Neural cell (in vitro differentiated cells): ENCODE data around the gene CREBL2. TPM values are rescaled to one million over a fixed set of nuclear protein-coding genes. Genes with fewer than 3 reads are reported as not detected.
"Not testable (repeated sequence)": the region's sequence is repeated elsewhere in the genome, so short reads cannot be mapped to it uniquely, and the experiment has no call there.

Source experiments
- H2AFZ ChIP-seq: fragments of 200-600, 300-800 bp; sonication (generic), shearing (Covaris generic); 2 replicates; pipeline ENCODE4 v1.6.0; 2014; ENCODE audit warnings: low read depth, mild to moderate bottlenecking, antibody characterized with exemption, low read length, moderate library complexity
- H3F3A ChIP-seq: fragments of 200-600 bp; shearing (Covaris generic); 2 replicates; pipeline ENCODE4 v1.6.1; 2016; ENCODE audit warnings: mild to moderate bottlenecking, moderate library complexity, mixed read lengths, antibody characterized with exemption, low read length; ENCODE audit not compliant: insufficient read depth, poor library complexity, severe bottlenecking
- H3K27ac ChIP-seq: fragments of 200-600, 300-800 bp; sonication (generic), shearing (Covaris generic); 2 replicates; pipeline ENCODE4 v1.5.1; 2014; ENCODE audit warnings: mild to moderate bottlenecking, low read length, moderate library complexity
- H3K27me3 ChIP-seq: fragments of 300-800, 200-600 bp; sonication (generic), shearing (Covaris generic); 2 replicates; pipeline ENCODE4 v1.6.0; 2014; ENCODE audit warnings: mild to moderate bottlenecking, low read depth, low read length, moderate library complexity; ENCODE audit not compliant: insufficient read depth
- H3K36me3 ChIP-seq: fragments of 300-800, 200-600 bp; sonication (generic), shearing (Covaris generic); 2 replicates; pipeline ENCODE4 v1.5.1; 2014; ENCODE audit warnings: mild to moderate bottlenecking, antibody characterized with exemption, low read length, moderate library complexity; ENCODE audit not compliant: insufficient read depth
- H3K4me2 ChIP-seq: fragments of 300-800, 200-600 bp; sonication (generic), shearing (Covaris generic); 2 replicates; pipeline ENCODE4 v1.6.0; 2014; ENCODE audit warnings: mild to moderate bottlenecking, low read length
- H3K4me3 ChIP-seq: fragments of 300-800, 200-600 bp; sonication (generic), shearing (Covaris generic); 2 replicates; pipeline ENCODE4 v1.5.1; 2014; ENCODE audit warnings: mild to moderate bottlenecking, low read length, moderate library complexity
- H3K79me2 ChIP-seq: fragments of 200-600 bp; shearing (Covaris generic); replicated peaks from 2 replicates; pipeline ENCODE4 v1.6.0; 2014; ENCODE audit warnings: mild to moderate bottlenecking, low read length, moderate library complexity; ENCODE audit not compliant: insufficient read depth
- H3K9ac ChIP-seq: fragments of 300-800, 200-600 bp; sonication (generic), shearing (Covaris generic); 2 replicates; pipeline ENCODE4 v1.6.1; 2016; ENCODE audit warnings: mild to moderate bottlenecking, low read length, mixed read lengths
- H3K9me2 ChIP-seq: fragments of 200-600 bp; shearing (Covaris generic); 2 replicates; pipeline ENCODE4 v1.6.1; 2016; ENCODE audit warnings: mild to moderate bottlenecking, low read length, mixed read lengths; ENCODE audit not compliant: insufficient read depth
- H3K9me3 ChIP-seq: fragments of 200-600, 300-800 bp; sonication (generic), shearing (Covaris generic); 2 replicates; pipeline ENCODE4 v1.6.1; 2016; ENCODE audit warnings: mild to moderate bottlenecking, mixed run types, low read length, moderate library complexity, mixed read lengths
- H4K20me1 ChIP-seq: fragments of 200-600 bp; shearing (Covaris generic); 2 replicates; pipeline ENCODE4 v1.6.1; 2016; ENCODE audit warnings: mild to moderate bottlenecking, mixed run types; ENCODE audit not compliant: insufficient read depth
- EZH2 ChIP-seq: fragments of 200-600, 300-800 bp; shearing (Covaris generic), sonication (generic); IDR thresholded peaks from 2 replicates; pipeline ENCODE4 v1.6.1; 2014; ENCODE audit warnings: antibody characterized with exemption, low read length, borderline replicate concordance, mild to moderate bottlenecking; ENCODE audit not compliant: insufficient read depth, poor library complexity, severe bottlenecking
- MXI1 ChIP-seq: fragments of 450-650 bp; conservative IDR thresholded peaks from 2 replicates; pipeline ENCODE4 v1.6.1; 2014; ENCODE audit warnings: antibody characterized with exemption, mild to moderate bottlenecking; ENCODE audit not compliant: poor library complexity, severe bottlenecking
- POLR2AphosphoS5 ChIP-seq: IDR thresholded peaks from 2 replicates; pipeline ENCODE4 v1.6.1; 2012
- RAD21 ChIP-seq: fragments of 450-650 bp; conservative IDR thresholded peaks from 2 replicates; pipeline ENCODE4 v1.6.1; 2014; ENCODE audit warnings: antibody characterized with exemption, mild to moderate bottlenecking, moderate library complexity
- SMC3 ChIP-seq: fragments of 450-650 bp; conservative IDR thresholded peaks from 2 replicates; pipeline ENCODE4 v1.6.1; 2014; ENCODE audit warnings: antibody characterized with exemption, mild to moderate bottlenecking, moderate library complexity; ENCODE audit not compliant: poor library complexity
- TAF1 ChIP-seq: IDR thresholded peaks from 2 replicates; pipeline ENCODE4 v1.6.1; 2012; ENCODE audit warnings: low read depth
- polyA plus RNA-seq: library from polyadenylated mRNA; depleted of rRNA; stranded (reverse); fragments of >200 nt; gene quantifications from 2 replicates; pipeline ENCODE4 v1.2.3, GENCODE V29; 2014
- TF ChIP-seq, protein P1 (sequence below): fragments of 450-650 bp; IDR thresholded peaks from 2 replicates; pipeline ENCODE4 v1.5.1; 2014; ENCODE audit warnings: antibody characterized with exemption, mild to moderate bottlenecking, moderate library complexity; ENCODE audit not compliant: poor library complexity, severe bottlenecking

CREBL2 gene
- polyA plus RNA-seq, 1 donor from 2014 or later = 29.9 TPM

DNA sequence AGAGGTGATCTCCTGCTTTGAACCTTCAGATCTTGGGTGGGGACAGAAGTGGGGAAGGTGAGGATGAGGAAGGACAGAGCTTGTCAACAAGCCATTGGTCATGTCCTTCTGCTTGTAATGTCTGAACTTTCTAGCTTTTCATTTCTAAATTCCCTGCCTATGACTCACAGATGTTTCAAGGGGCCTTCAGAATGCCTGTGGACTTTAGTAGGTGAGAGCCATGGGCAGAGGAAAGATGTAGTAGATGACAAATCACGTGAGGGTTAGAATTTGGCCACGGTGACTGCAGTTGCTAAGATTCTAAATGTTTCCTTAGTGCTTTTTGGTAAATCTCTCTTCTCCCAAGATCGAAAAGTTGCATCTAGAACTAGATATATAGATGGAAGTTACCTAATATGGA is 18.7 kb upstream of the CREBL2 start:
- Histone ChIP-seq H3K9ac (no peak overlapping the region), H3K36me3 (no peaks in the 10 kb centered on the region), H4K20me1 (no peaks in the 10 kb centered on the region), H3K79me2 (no peaks in the 10 kb centered on the region), H2AFZ (no peak overlapping the region), H3K27me3 (no peaks in the 10 kb centered on the region), H3F3A (no peaks in the 10 kb centered on the region), H3K4me3 (no peak overlapping the region), H3K9me2 (no peaks in the 10 kb centered on the region), H3K27ac (no peak overlapping the region), H3K9me3 (no peaks in the 10 kb centered on the region), H3K4me2 (no peak overlapping the region)
- TF ChIP-seq RAD21 (no peak), TAF1 (no peak), MXI1 (no peak), POLR2AphosphoS5 (no peak), EZH2 (no peak), SMC3 (no peak)
- TF ChIP-seq, protein P1, sequence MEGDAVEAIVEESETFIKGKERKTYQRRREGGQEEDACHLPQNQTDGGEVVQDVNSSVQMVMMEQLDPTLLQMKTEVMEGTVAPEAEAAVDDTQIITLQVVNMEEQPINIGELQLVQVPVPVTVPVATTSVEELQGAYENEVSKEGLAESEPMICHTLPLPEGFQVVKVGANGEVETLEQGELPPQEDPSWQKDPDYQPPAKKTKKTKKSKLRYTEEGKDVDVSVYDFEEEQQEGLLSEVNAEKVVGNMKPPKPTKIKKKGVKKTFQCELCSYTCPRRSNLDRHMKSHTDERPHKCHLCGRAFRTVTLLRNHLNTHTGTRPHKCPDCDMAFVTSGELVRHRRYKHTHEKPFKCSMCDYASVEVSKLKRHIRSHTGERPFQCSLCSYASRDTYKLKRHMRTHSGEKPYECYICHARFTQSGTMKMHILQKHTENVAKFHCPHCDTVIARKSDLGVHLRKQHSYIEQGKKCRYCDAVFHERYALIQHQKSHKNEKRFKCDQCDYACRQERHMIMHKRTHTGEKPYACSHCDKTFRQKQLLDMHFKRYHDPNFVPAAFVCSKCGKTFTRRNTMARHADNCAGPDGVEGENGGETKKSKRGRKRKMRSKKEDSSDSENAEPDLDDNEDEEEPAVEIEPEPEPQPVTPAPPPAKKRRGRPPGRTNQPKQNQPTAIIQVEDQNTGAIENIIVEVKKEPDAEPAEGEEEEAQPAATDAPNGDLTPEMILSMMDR = no peak

DNA sequence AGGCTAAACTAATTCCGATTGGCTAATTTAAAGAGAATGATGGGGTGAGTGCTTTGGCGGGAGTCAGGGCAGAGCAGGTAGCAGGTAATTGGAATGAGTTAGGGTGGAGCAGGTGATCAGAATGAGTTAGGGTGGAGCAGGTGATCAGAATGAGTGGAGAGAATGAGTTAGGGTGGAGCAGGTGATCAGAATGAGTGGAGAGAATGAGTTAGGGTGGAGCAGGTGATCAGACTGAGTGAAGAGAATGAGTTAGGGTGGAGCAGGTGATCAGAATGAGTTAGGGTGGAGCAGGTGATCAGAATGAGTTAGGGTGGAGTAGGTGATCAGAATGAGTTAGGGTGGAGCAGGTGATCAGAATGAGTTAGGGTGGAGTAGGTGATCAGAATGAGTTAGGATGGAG is 15.7 kb upstream of the CREBL2 start:
- not testable (repeated sequence) for H3K4me3 ChIP-seq, H3K9ac ChIP-seq, H4K20me1 ChIP-seq, H3K4me2 ChIP-seq, H3F3A ChIP-seq, H2AFZ ChIP-seq, H3K79me2 ChIP-seq, H3K27me3 ChIP-seq, H3K36me3 ChIP-seq, H3K9me3 ChIP-seq, H3K9me2 ChIP-seq, H3K27ac ChIP-seq

DNA sequence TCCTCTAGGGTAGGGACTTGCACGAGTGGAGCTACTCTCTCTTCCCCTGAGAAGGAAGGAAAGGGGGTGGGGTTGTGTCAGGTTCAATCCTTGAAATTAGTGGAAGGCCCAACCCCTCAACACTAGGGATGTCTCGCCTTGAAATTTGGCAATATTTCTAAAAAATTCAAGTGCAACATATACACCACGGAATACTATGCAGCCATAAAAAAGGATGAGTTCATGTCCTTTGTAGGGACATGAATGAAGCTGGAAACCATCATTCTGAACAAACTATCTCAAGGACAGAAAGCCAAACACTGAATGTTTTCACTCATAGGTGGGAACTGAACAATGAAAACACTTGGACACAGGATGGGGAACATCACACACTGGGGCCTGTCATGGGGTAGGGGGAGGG is 15.1 kb upstream of the CREBL2 start:
- H3K9ac ChIP-seq, H4K20me1 ChIP-seq, H2AFZ ChIP-seq, H3K27ac ChIP-seq, H3K9me2 ChIP-seq, H3F3A ChIP-seq, H3K27me3 ChIP-seq, H3K4me3 ChIP-seq, H3K79me2 ChIP-seq, H3K9me3 ChIP-seq, H3K36me3 ChIP-seq, H3K4me2 ChIP-seq: not testable (repeated sequence)

DNA sequence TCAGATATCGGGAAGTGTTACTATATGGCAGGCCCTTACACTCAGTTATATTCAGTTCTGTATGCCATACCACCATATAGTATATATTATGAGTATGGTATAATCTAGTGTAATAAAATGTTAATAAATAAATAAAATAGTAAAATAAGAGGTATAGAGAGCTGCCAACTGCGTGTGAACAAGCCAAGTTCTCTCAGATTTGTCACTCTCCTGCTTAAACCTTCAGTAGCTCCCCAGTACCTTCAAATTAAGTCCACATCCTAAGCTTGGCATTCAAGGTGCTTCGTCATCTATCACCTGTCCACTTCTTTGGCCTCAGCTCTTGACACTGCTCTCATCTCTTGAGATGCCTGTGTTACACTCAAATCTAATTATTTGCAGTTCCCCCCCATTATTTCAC is 12.8 kb upstream of the CREBL2 start:
- Histone ChIP-seq H4K20me1 (no peaks in the 10 kb centered on the region), H3K9me3 (no peaks in the 10 kb centered on the region), H3K9me2 (no peaks in the 10 kb centered on the region), H3K4me3 (no peak overlapping the region), H3K36me3 (no peaks in the 10 kb centered on the region), H2AFZ (no peak overlapping the region), H3K4me2 (no peak overlapping the region), H3K9ac (no peak overlapping the region), H3K79me2 (no peaks in the 10 kb centered on the region), H3K27me3 (no peaks in the 10 kb centered on the region), H3F3A (no peaks in the 10 kb centered on the region), H3K27ac (no peak overlapping the region)
- TF ChIP-seq, protein P1 = no peak
- no peak for TF ChIP-seq TAF1
